Left renal pelvis (tissue), 4 donors: ENCODE data around the gene MBOAT7. TPM values are rescaled to one million over a fixed set of nuclear protein-coding genes. Genes with fewer than 3 reads are reported as not detected.
A peak's percentile ranks its signal among the peaks of the same experiment; 100 is the strongest.

Experiments
- DNase-seq, 4 donors: peaks; one replicate each; pipeline ENCODE4 v3.0.0-alpha.2; 2013; ENCODE audit warnings: low read depth in 4 of 4, low spot score in 3 of 4
- polyA plus RNA-seq, 4 donors: library from polyadenylated mRNA; unstranded; fragments of 120-200 nt; gene quantifications; one replicate each; pipeline ENCODE4 v1.2.1, GENCODE V29; 2013; ENCODE audit not compliant: insufficient read length in 4 of 4

Gene MBOAT7
- polyA plus RNA-seq, 4 donors = 51.8 to 86.8 (median 58.9) TPM

DNA sequence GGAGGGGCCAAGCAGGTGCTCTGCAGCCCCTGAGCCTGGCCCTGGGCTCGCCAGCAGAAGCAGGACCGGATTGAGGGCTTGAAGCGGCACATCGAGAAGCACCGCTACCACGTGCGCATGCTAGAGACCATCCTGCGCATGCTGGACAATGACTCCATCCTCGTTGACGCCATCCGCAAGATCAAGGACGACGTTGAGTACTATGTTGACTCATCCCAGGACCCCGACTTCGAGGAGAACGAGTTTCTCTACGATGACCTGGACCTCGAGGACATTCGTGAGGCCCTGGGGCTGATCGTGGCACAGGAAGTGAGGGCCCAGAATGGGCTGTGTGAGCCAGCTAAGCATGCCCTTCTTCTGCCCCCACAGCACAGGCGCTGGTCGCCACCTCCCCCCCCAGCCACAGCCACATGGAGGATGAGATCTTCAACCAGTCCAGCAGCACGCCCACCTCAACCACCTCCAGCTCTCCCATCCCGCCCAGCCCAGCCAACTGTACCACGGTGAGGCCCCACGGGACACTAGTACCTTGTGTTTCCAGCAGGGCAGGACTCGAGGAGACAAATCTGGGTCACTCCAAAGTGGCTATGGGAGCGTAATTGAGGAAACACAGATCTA is 43.7 kb downstream of the MBOAT7 start:
- no peak for DNase-seq

DNA sequence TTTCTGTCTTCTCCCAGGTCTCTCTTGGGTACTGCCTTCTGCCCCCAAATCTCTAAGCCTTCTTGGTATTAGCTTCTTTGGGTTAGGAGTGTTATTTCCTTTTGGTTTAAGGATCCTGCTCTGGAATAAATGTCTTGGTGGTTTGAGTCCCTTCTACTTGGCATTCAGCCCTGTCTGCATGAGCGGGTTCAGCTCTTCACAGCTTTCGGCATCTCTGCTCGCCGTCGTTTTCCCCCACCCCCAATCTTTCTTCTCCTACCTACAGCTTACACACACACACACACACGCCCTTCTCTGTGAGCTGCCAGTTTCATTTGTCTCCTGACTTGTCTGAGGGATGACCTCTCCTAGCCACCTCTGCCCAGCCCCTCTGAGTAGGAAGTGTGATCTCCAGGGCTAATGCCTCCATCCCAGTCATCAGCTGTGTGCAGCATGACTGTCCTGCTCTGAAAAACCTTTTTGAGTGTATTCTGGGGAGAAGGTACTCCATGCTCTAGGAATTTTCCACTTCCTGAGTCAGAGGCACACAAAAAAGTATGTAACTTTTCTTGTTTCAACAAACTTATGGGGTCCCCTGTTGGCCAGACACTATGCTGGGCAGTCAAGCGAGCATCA is 47.1 kb downstream of the MBOAT7 start:
- no peak for DNase-seq

GRCh38 chr19:54141356-54141755 is 48.0 kb downstream of the MBOAT7 start:
- no peak for DNase-seq

DNA sequence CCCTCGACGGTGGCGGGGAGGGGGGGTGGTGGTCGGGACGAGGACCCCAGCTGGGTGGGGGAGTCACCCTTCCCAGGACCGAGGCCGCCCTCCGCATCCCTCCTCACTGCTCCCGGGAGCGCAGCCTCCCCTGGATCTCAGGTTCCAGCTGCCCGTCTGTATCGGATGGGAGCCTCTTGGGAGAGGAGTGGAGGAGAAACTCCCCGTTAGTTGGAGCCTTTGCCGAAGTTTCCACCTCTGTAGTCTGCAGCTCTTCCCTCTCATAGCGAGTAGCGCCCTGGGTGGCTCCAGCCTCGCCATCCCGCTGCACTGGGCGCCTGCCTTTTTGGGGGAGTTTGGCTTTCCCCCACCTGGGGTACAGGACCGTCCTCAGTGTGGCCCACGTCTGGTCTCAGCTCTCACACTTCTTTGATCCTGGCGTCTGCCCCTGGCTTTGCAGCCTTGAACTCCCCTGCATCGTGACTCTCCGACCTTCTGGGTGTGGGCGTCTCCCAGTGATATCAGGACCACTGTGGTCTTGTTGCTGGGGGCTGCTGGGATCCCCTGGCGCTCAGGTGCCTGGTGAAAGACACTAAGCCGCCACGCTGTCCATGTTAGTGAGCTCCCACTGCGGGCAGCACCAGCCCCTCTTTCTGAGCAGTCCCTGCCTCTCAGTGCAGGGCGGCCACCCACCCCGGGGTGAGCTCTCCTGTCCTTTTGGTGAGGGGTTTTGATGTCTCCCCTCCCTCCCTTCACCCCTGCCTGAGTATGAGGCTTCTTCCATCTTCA is 50.7 kb downstream of the MBOAT7 start:
- DNase-seq = no peak

DNA sequence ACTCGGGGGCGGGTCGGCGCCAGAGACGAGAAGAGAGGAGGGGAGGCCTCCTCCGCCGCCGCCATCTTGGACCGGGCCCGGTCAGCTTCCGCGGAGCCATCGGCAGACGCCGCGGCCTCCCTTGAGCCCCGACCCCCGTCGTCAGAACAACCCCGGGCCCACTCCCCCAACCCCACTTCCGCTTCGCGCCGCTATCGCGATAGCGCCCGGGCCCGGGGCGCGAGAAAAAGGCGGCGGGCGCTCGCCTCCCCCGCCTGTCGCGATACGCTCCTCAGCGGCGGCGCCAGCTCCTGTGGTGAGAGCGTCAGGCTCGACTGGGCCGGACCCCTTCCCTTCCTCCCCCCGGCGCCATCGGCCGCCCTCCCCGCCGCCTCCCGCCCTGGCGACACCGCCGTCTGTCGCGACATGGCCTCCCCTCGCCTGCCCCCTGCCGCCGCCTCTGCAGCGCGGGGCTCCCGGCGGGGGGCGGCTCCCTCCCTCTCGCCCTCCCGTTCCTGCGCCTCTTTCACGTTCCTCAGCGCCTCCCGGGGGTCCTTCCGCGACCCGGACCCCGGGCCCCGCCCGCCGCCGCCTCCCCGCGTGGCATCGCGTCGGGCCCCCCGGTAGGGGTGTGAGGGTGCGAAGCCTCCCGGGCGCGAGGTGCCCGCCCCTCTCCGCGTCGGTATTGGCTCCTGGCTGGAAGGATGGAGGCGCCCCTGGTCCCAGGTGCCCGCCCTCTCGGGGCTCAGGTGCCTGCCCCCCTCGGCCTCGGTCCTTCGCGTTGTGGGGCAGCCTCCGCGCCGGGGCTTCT is 51.5 kb downstream of the MBOAT7 start, which contains the start of gene CNOT3:
Gene CNOT3, plus strand, starts transcription at position 64 of the 790 bp plus-strand sequence. CDS start 5,217 bp downstream, outside the sequence.
- no peak for DNase-seq

DNA sequence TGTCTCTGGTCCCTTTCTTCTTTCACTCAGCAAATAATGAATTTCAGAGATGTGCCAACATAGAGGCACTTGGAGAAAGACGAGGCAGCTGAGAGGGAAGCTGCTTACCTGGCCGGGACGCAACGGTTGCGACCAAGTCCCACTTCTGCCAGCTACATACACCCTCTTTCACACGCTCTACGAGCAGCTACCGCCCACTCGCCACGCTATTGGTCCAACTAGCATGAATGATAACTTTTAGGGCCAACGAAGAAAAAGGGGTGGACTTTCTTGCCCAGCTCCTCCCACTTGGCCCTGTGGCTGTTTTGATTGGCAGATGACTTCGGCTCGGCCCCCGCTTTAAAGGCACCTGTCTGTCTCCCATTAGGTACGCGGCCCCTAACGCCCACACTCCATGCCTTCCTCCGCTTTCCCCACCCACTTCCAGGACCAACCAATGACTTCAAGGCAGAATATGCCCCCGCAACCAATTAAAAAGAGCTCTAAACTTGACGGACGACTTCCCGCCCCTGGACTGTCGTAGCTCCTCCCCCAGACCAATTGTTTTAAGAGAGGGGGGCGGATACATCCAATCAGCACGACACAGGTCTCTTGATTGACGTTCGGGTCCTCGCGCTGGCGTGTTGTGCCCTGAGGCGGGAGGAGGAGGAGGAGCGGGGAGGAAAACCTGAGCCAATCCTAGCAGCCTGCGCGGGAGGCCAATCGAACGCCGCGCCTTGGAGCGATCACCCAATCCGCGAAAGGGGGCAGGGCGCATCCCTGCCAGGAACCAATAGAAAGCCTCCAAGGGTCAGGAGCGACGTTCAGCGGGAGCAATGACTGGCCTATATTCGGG is 52.3 kb downstream of the MBOAT7 start:
- DNase-seq = peak; percentile 100

DNA sequence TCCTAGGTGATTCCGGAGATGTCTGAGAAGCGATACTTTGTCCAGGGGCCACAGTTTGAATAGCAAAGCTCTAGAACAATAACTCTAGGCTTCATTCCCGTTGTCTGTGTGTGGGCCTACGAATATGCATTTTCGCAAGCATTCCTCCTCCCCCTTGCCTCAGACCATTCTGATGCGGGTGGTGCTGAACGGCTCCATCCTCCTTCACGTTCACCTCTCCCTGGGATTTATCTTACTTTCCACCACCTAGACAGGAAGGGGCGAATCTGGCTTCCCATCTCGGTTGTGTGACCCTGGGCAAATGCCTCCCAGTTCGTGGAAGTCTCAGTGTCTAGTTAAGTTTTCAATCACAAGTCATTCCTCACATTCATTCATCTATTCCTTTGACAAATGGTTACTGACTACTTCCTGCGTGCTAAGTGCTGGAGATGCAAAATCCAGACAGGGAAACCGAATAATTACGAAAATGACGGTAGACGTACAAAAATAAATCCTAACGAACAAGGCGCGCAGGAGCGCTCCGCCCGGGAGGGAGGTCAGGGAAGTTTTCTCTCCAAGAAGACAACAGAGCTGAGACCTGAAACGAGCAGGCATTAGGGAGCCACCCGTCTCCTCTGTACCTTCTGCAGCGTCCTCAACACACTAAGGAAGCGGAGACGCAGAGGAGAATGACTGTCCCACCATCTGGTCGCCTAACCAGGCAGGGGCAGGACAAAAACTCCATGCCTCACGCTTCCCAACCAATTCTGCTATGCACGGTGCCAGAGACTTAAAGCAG is 53.1 kb downstream of the MBOAT7 start:
- DNase-seq = no peak

DNA sequence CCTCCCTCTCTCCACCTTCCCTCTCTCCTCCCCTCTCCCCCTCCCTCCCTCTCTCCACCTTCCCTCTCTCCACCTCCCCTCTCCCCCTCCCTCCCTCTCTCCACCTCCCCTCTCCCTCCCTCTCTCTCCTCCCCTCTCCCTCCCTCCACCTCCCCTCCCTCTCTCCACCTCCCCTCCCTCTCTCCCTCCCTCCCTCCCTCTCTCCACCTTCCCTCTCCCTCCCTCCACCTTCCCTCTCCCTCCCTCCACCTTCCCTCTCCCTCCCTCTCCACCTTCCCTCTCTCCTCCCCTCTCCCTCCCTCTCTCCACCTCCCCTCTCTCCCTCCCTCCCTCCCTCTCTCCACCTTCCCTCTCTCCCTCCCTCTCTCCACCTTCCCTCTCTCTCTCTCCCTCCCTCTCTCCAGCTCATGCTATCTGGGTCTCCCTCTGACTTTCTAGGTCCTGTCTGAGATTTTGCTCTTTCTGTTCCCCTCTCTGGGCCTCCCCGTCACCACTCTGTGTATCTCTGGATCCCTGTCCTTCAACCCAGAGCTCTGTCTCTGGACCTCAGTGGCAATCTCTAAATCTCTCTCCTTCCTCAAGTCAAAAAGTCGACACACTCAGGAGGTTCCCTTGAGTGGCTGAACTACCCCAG is 55.3 kb downstream of the MBOAT7 start:
- DNase-seq = no peak

- DNase-seq = no peak
Observed at GRCh38 chr19:54133312-54133956, 55.9 kb downstream of the MBOAT7 start.

GRCh38 chr19:54129617-54129996 is 59.8 kb downstream of the MBOAT7 start:
- DNase-seq = no peak

- no peak for DNase-seq
Observed at GRCh38 chr19:54128796-54129616, 60.4 kb downstream of the MBOAT7 start.

DNA sequence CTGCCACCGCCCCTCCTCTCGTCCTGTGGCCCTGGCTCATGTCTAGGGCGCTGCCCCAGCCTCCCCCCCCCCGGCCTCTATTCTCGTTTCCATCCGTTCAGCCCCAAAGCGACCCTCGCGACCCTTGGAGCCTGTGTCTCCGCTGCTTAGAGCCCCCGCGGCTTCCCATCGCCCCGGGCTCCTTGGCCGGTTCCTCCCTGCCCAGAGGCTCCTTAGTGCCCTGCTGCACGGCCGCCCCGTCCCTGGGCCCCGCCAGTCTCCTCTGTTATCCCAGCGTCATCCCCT is 61.0 kb downstream of the MBOAT7 start:
- DNase-seq = no peak

- no peak for DNase-seq
Observed at GRCh38 chr19:54127688-54128440, 61.5 kb downstream of the MBOAT7 start.

- no peak for DNase-seq
Observed at GRCh38 chr19:54125713-54126112, 63.7 kb downstream of the MBOAT7 start.

- DNase-seq = no peak
Observed at GRCh38 chr19:54124393-54124792, 65.0 kb downstream of the MBOAT7 start.

DNA sequence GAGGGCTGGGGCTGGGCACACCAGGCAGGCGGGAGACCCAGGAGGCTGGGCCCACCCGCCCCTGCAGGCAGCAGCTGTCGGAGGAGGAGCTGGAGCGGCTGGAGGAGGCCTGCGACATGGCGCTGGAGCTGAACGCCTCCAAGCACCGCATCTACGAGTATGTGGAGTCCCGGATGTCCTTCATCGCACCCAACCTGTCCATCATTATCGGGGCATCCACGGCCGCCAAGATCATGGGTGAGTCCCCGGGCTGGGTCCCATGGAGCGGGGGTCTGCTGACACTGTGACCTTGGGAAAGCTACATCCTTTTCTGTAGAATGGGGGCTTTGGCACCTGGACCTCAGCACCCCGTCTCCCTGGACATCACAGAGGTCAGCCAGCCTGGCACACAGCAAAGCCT is 65.7 kb downstream of the MBOAT7 start:
- no peak for DNase-seq
